ENCODE results near the gene RNF212B. TPM values are rescaled to one million over a fixed set of nuclear protein-coding genes. Genes with fewer than 3 reads are reported as not detected.

RNF212B gene
- total and polyA plus RNA-seq, 2 of the 13 experiments (the other 11 are each of a cell fraction or from before 2014, with no cell fraction given), result 0.05 TPM; not detected in 1

GRCh38 chr14:23306412-23307145 lies 68.8 kb downstream of the RNF212B start, which contains the start of gene BCL2L2 (continued):
- TF ChIP-seq PRDM10 (CRISPR knock-in tag; IDR thresholded peaks at IDR 0.05; ENCODE audit: low read depth) (peak; percentile 65), SAP130 (CRISPR knock-in tag; IDR thresholded peaks at IDR 0.05; ENCODE audit: low read depth) (peak; percentile 99), ZNF773 (CRISPR knock-in tag; IDR thresholded peaks at IDR 0.05; ENCODE audit: borderline replicate concordance) (no peak), HDAC1 (CRISPR knock-in tag; IDR thresholded peaks at IDR 0.05) (no peak), STAG1 (CRISPR knock-in tag; IDR thresholded peaks at IDR 0.05) (no peak), SPEN (CRISPR knock-in tag; IDR thresholded peaks at IDR 0.05; ENCODE audit: low read depth) (peak; percentile 98), ELF4 (CRISPR knock-in tag; IDR thresholded peaks at IDR 0.05; ENCODE audit: borderline replicate concordance) (peak; percentile 94), ZBTB21 (CRISPR knock-in tag; IDR thresholded peaks at IDR 0.05) (0 out of 2 replicates have a peak, but pooled peaks have one; percentile 15), ZNF317 (CRISPR knock-in tag; IDR thresholded peaks at IDR 0.05) (peak; percentile 89), ZNF282 (IDR thresholded peaks at IDR 0.05; ENCODE audit: partially characterized antibody) (no peak), U2AF2 (IDR thresholded peaks at IDR 0.05; ENCODE audit: low read depth, low read length) (0 out of 2 replicates have a peak, but pooled peaks have one; percentile 20), ZNF260 (CRISPR knock-in tag; IDR thresholded peaks at IDR 0.05; ENCODE audit: borderline replicate concordance, low read depth) (0 out of 2 replicates have a peak, but pooled peaks have one; percentile 32), NFYC (CRISPR knock-in tag; IDR thresholded peaks at IDR 0.05) (peak; percentile 72), EEA1 (CRISPR knock-in tag; IDR thresholded peaks at IDR 0.05; ENCODE audit: borderline replicate concordance) (peak; percentile 76; the same call in 1 of the 2 replicates), RBAK (CRISPR knock-in tag; IDR thresholded peaks at IDR 0.05) (peak; percentile 73; the same call in 1 of the 2 replicates), ASH2L (IDR thresholded peaks at IDR 0.05; ENCODE audit: insufficient read length, low read depth, low read length) (peak; percentile 97), ZNF501 (CRISPR knock-in tag; IDR thresholded peaks at IDR 0.05) (no peak), ZNF766 (CRISPR knock-in tag; IDR thresholded peaks at IDR 0.05; ENCODE audit: borderline replicate concordance) (peak; percentile 84; the same call in 1 of the 2 replicates), RXRB (CRISPR knock-in tag; IDR thresholded peaks at IDR 0.05; ENCODE audit: borderline replicate concordance) (peak; percentile 96; the same call in 1 of the 2 replicates), TFE3 (CRISPR knock-in tag; IDR thresholded peaks at IDR 0.05) (peak; percentile 74; the same call in 1 of the 2 replicates), TOPORS (CRISPR knock-in tag; IDR thresholded peaks at IDR 0.05) (peak; percentile 81; the same call in 1 of the 2 replicates), ELF1 (CRISPR knock-in tag; IDR thresholded peaks at IDR 0.05) (peak; percentile 93), ZBTB44 (CRISPR knock-in tag; IDR thresholded peaks at IDR 0.05) (0 out of 2 replicates have a peak, but pooled peaks have one; percentile 81), GZF1 (CRISPR knock-in tag; IDR thresholded peaks at IDR 0.05) (no peak)

Measured in HepG2 (cell line).